Measurements from ENCODE around the gene STAT4. TPM values are rescaled to one million over a fixed set of nuclear protein-coding genes. Genes with fewer than 3 reads are reported as not detected.
A peak's percentile ranks its signal among the peaks of the same experiment; 100 is the strongest.
"Not testable (repeated sequence)": the region's sequence is repeated elsewhere in the genome, so short reads cannot be mapped to it uniquely, and the experiment has no call there.

Gene STAT4
- polyA plus RNA-seq, 3 donors from 2014 or later, result 80.6 to 143 (median 91.7) TPM

DNA sequence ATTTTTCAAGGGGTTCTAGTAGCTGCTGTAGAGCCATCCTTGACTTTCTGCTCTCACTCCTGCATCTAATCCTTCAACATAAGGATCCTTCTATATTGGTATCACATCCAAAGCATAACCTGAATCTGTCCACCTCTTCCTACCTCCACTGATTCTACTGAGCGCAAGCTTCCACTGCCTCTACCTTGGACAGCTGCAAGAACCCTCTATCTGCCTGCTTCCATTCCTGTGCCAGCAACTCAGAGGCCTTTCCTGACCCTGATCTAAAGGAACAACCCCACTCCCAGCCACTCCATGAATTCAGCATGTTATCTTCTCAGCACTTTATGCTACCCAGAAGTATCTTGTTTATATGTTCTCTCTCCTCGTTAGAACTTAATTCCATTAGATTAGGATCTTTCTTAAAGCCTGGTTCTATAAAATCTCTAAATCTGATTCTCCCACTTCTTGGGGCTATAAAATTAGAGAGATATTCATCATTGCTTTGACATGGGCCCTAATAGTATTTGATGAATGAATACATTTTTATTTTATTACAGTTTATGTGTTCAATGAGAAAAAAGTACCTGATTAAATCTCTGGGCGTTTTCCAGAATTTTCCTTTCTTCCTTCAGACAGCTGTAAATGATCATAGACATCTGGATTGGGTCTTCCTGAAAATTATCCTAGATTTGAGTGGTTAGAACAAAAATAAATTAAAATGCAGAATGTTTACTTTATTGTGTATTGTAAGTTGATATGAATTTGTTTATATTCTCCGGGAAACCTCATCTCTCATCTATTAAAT, 143.6 kb downstream of the STAT4 start:
- Mint-ChIP-seq H3K9me3 (peaks cover 0 to 2% (median 0%) of the 10 kb centered on the region in 6 donors), H3K36me3 (peaks cover 32 to 67% (median 56%) of the 10 kb centered on the region in 3 donors), H3K27me3 (ENCODE audit: low read depth in 3 of 3) (peaks cover 0 to 3% (median 0%) of the 10 kb centered on the region in 3 donors), H3K4me1 (peaks cover 18 to 78% of the 10 kb centered on the region in 2 donors), H3K4me3 (no peak overlapping the region), H3K27ac (peak overlapping the region in 4 of 6 donors; percentile 5 to 77 (median 67))
- no peak for DNase-seq

DNA sequence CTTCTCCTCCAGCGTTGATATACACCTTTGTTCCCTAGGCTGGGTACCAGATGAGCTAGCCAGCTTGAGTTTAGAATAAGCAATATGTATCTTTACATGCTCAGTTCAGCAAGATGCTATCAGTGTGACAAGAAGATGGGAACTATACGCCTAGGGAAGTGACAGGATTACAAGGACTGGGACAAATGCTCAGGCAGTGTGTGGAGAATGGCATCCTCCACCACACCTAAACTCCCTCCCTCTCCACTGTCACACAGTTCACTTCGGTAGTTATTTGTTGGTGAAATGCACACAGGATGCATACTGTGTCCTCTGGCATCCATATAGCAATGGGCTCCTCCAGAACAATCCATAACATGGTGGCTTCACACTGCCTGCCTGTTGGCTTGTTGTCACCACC, 144.5 kb downstream of the STAT4 start:
- H3K27me3 Mint-ChIP-seq (ENCODE audit: low read depth in 3 of 3), result peaks cover 0 to 3% (median 0%) of the 10 kb centered on the region in 3 donors
- H3K9me3 Mint-ChIP-seq, result peaks cover 0 to 2% (median 0%) of the 10 kb centered on the region in 6 donors
- peak overlapping the region in 1 of 6 donors; percentile 43 for H3K27ac Mint-ChIP-seq
- DNase-seq, result no peak
- H3K4me3 Mint-ChIP-seq, result no peak overlapping the region
- H3K36me3 Mint-ChIP-seq, result peaks cover 34 to 74% (median 56%) of the 10 kb centered on the region in 3 donors
- peaks cover 18 to 75% of the 10 kb centered on the region in 2 donors for H3K4me1 Mint-ChIP-seq

DNA sequence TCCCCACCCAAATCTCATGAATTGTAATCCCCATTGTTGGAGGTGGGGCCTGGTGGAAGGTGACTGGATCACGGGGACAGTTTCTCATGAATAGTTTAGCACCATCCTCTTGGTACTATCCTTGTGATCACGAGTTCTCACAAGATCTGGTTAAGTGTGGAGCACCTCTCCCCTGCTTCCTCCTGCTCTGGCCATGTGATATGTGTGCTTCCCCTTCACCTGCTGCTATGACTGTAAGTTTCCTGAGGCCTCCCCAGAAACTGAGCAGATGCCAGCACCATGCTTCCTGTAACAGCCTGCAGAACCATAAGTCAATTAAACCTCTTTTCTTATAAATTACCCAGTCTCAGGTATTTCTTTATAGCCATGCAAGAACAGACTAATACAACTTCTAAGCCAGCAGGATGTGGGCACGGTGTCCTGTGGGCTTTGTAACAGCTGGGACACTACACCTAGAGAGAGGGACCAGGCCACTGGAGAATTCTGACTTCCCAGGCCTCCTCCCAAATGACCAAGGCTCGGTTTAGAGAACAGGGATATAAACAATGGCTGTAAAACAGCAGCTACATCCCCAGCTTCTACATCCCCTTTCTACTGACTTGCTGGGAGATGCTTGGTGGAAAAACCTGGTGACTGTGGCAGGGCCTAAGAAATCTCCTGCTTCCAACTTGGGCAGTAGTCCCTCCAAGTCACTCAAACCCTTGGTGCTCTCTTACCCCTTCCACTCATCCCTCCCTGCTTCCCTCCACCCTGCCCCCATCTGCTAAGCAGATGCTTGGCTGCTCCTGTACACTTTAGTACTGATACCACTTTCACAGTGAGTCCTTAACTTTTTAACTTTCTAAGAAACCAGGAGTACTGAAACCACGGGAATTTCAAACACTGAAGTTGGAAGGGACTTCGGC, 147.1 kb downstream of the STAT4 start:
- H3K4me1 Mint-ChIP-seq, result peaks cover 16 to 72% of the 10 kb centered on the region in 2 donors
- DNase-seq, result no peak
- H3K4me3 Mint-ChIP-seq, result no peak overlapping the region
- H3K27me3 Mint-ChIP-seq (ENCODE audit: low read depth in 3 of 3), result peaks cover 0 to 4% (median 0%) of the 10 kb centered on the region in 3 donors
- H3K36me3 Mint-ChIP-seq, result peaks cover 48 to 87% (median 69%) of the 10 kb centered on the region in 3 donors
- H3K27ac Mint-ChIP-seq, result peak overlapping the region; percentile 17 to 78 (median 40)
- peaks cover 0 to 2% (median 0%) of the 10 kb centered on the region in 6 donors for H3K9me3 Mint-ChIP-seq

DNA sequence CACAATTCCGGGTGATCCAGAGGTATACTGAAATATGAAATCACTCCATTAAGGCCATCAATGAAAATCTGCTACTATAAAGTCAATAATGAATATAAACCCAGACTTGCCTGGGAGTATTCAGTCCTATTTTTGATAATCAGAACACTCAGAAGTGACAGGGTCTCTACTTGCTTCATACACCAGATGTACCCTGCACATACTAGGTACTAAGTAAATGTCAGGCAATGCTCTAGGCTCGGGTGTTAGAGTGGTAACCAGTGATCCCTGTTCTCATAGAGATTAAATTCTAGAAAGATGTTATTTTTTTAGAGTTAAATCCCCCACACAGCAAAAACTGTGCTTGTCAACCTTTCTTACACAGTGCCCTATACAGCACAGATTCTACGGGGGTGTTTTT, 149.2 kb downstream of the STAT4 start:
- Mint-ChIP-seq H3K4me3 (no peak overlapping the region), H3K27me3 (ENCODE audit: low read depth in 3 of 3) (peaks cover 0 to 2% (median 0%) of the 10 kb centered on the region in 3 donors), H3K9me3 (no peaks in the 10 kb centered on the region), H3K36me3 (peaks cover 56 to 84% (median 65%) of the 10 kb centered on the region in 3 donors), H3K4me1 (peaks cover 9 to 51% of the 10 kb centered on the region in 2 donors), H3K27ac (peak overlapping the region in 1 of 6 donors; percentile 51)
- DNase-seq, result no peak

DNA sequence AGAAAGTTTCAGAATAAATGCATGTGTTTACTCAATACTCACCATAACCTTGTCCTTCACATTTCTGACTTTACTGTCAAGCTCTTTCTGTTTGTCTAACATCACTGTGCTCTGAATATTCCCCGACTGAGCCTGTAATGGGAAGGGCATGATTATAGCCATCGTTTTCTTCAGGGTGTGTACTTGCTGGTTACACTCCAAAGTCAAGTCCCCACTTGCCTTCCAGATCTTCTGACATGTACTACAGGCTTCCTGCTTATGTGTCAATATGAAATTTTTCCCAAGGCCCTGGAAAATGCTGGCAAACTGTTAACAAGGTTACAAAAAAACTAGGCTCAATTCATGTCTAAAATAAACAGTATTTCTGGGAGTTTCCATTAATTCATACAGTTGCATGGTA, 149.8 kb downstream of the STAT4 start:
- Mint-ChIP-seq H3K27ac (peak overlapping the region in 5 of 6 donors; percentile 27 to 82 (median 50)), H3K9me3 (no peaks in the 10 kb centered on the region), H3K4me3 (no peak overlapping the region), H3K27me3 (ENCODE audit: low read depth in 3 of 3) (peaks cover 0 to 2% (median 0%) of the 10 kb centered on the region in 3 donors), H3K36me3 (peaks cover 61 to 84% (median 66%) of the 10 kb centered on the region in 3 donors), H3K4me1 (peaks cover 9 to 51% of the 10 kb centered on the region in 2 donors)
- no peak for DNase-seq

DNA sequence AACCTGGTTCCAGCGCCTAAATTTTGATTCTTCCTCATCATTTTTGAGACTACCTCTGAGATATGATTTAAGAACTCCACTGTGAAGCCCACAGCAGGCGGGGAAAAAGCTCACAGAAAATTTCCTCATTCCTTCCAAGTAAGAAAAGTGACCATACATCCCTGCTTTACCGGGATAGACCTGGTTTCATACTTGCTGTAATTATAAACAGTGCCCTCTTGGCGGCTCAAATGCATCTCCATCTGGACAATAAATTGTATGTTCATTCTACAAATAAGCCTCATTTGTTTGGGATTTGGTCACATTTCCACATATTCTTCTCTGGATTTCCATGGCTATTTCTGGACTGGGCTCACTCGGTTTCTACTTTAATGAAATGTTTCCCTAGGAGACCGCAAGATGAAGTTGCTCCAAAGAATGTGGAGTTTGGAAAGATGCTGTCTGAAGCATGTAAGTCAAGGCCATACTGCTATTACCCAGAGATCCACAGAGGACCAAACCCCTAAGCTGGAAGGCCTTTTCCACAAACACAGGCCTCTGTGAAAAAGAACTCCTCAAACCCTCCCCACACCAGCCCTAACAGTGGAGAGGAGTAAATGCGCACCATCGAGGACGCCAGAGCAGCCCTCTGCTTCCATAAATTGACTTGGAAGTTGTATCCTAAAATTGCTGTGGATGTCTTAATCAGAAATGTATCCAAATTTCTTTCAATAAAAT, 150.7 kb downstream of the STAT4 start:
- Mint-ChIP-seq H3K4me3 (no peak overlapping the region), H3K27ac (peak overlapping the region in 5 of 6 donors; percentile 27 to 57 (median 45)), H3K4me1 (peaks cover 12 to 53% of the 10 kb centered on the region in 2 donors), H3K9me3 (no peaks in the 10 kb centered on the region), H3K36me3 (peaks cover 67 to 92% (median 69%) of the 10 kb centered on the region in 3 donors), H3K27me3 (ENCODE audit: low read depth in 3 of 3) (peaks cover 0 to 2% (median 0%) of the 10 kb centered on the region in 3 donors)
- DNase-seq, result no peak

DNA sequence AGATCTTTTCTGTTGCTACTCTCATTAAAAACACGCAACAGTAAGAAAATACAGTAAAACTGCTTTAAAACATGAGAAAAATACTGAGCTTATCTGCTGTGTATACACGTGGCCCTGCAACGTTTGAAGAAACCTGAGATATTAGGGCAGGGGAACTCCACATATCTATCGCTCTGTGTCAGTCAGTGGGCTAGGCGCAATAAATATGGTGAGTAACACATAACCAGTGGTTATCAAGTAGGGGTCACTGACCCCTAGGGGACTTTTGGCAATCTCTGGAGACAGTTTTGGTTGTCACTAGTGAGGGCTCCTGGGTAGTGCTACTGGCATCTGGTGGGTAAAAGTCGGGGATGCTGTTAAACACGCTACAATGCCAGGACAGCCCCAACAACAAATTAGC, 151.7 kb downstream of the STAT4 start:
- peaks cover 0 to 7% (median 0%) of the 10 kb centered on the region in 3 donors for H3K27me3 Mint-ChIP-seq (ENCODE audit: low read depth in 3 of 3)
- H3K4me3 Mint-ChIP-seq, result no peak overlapping the region
- H3K4me1 Mint-ChIP-seq, result peaks cover 11 to 44% of the 10 kb centered on the region in 2 donors
- no peaks in the 10 kb centered on the region for H3K9me3 Mint-ChIP-seq
- DNase-seq, result peak in 2 of 3 donors; percentile 12 to 21
- H3K36me3 Mint-ChIP-seq, result peaks cover 63 to 88% (median 65%) of the 10 kb centered on the region in 3 donors
- peak overlapping the region; percentile 24 to 66 (median 50) for H3K27ac Mint-ChIP-seq

DNA sequence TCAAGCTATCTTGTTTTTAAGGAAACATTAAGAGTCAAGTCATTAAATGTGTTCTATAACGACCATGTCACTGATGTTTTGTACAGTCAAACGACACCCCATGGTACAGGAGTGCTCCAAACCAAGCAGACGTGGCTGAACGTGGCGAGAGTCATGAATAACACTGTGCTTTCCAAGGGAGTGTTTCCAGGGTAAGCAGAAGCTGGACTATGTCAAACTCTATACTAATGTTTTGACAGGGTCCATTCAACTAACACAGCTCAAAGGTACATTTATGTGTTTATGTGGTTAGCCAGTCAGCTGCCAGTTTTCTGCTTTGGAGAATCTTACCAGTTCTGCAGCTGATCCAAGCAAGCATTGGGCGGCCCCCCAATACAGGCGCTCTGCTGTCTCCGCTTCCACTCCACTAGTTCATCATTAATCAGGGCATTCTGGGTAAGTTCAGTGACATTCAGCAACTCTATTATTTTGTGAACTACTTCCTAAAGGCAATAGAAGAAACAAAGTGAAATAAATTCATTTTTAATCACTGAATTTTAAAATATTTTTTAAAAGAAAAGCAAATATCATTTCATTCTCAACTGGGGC, 153.2 kb downstream of the STAT4 start:
- H3K27me3 Mint-ChIP-seq (ENCODE audit: low read depth in 3 of 3), result peaks cover 0 to 8% (median 0%) of the 10 kb centered on the region in 3 donors
- no peaks in the 10 kb centered on the region for H3K9me3 Mint-ChIP-seq
- H3K36me3 Mint-ChIP-seq, result peaks cover 61 to 86% (median 66%) of the 10 kb centered on the region in 3 donors
- H3K4me3 Mint-ChIP-seq, result no peak overlapping the region
- H3K4me1 Mint-ChIP-seq, result peaks cover 13 to 37% of the 10 kb centered on the region in 2 donors
- peak overlapping the region in 3 of 6 donors; percentile 4 to 30 (median 29) for H3K27ac Mint-ChIP-seq
- no peak for DNase-seq

DNA sequence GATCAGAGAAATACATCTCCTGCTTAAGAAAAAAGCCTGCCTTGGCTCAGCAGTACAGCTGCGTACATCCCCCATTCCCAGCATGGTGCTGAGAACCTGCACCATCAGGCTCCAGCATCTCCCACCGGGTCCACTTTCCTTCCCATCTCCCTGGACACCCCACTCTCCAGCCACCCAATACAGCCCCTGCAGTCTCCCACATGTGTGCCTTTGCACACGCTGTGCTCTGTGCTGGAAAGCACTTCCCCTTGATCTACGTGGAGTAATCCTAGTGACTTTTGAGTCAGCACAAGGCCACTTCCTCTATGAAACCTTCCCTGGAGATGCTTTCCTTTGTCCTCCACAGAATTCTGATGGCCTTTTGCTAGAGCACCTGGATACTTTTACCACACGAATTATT, 153.8 kb downstream of the STAT4 start:
- no peak overlapping the region for H3K4me3 Mint-ChIP-seq
- DNase-seq, result no peak
- H3K36me3 Mint-ChIP-seq, result peaks cover 57 to 84% (median 68%) of the 10 kb centered on the region in 3 donors
- no peaks in the 10 kb centered on the region for H3K9me3 Mint-ChIP-seq
- H3K27ac Mint-ChIP-seq, result peak overlapping the region in 5 of 6 donors; percentile 29 to 65 (median 46)
- H3K27me3 Mint-ChIP-seq (ENCODE audit: low read depth in 3 of 3), result peaks cover 0 to 8% (median 0%) of the 10 kb centered on the region in 3 donors
- H3K4me1 Mint-ChIP-seq, result peaks cover 13 to 31% of the 10 kb centered on the region in 2 donors

DNA sequence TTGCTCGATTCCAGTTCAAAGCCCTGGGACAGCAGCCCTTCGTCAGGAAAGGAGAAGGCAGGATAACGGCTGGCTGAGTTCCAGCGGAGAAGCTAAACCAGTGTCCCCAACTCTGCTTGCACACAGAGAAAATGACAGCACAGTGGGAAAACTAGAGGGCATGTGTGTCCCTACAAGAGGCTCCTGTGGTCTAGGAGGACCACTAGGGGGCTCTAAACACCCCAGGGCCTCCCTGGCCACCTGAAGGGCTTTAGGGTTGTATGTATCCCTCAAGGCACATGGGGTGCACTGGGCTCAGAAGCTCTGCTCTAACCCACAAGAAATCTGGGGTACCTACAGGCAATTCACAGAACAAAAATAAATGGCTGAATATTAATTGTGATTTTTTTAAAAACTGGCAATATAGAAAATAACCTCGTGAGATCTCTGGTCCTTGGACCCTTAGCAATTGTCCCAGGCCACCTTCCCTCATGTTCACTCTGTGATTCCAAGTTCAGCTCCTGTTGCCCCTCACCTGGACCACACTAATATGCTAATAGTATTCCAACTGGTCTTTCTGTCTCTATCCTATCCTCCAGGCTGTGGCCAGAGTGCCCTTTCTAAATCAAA, 154.4 kb downstream of the STAT4 start:
- H3K27me3 Mint-ChIP-seq (ENCODE audit: low read depth in 3 of 3), result peaks cover 0 to 8% (median 0%) of the 10 kb centered on the region in 3 donors
- H3K27ac Mint-ChIP-seq, result peak overlapping the region in 5 of 6 donors; percentile 4 to 55 (median 34)
- peak in 2 of 3 donors; percentile 43 to 49 for DNase-seq

DNA sequence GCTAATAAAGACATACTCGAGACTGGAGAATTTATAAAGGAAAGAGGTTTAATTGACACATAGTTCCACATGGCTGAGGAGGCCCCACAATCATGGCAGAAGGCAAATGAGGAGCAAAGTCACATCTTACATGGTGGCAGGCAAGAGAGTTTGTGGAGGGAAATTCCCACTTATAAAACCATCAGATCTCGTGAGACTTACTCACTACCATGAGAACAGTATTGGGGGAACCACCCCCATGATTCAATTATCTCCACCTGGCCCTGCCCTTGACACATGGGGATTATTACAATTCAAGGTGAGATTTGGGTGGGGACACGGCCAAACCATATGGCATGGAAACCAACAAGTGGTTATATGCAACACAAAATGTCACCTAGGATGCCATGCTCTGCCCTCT, 155.5 kb downstream of the STAT4 start:
- H3K9me3 Mint-ChIP-seq; H3K4me3 Mint-ChIP-seq; DNase-seq; H3K27me3 Mint-ChIP-seq (ENCODE audit: low read depth in 3 of 3): not testable (repeated sequence)
- peaks cover 13 to 25% of the 10 kb centered on the region in 2 donors for H3K4me1 Mint-ChIP-seq
- peak overlapping the region in 5 of 6 donors; percentile 6 to 66 (median 34) for H3K27ac Mint-ChIP-seq
- peaks cover 57 to 81% (median 62%) of the 10 kb centered on the region in 3 donors for H3K36me3 Mint-ChIP-seq

More for the DNA sequence above, 154.4 kb downstream of the STAT4 start:
- H3K4me3 Mint-ChIP-seq, result no peak overlapping the region
- H3K9me3 Mint-ChIP-seq, result no peaks in the 10 kb centered on the region
- H3K36me3 Mint-ChIP-seq, result peaks cover 57 to 82% (median 69%) of the 10 kb centered on the region in 3 donors
- H3K4me1 Mint-ChIP-seq, result peaks cover 13 to 30% of the 10 kb centered on the region in 2 donors

DNA sequence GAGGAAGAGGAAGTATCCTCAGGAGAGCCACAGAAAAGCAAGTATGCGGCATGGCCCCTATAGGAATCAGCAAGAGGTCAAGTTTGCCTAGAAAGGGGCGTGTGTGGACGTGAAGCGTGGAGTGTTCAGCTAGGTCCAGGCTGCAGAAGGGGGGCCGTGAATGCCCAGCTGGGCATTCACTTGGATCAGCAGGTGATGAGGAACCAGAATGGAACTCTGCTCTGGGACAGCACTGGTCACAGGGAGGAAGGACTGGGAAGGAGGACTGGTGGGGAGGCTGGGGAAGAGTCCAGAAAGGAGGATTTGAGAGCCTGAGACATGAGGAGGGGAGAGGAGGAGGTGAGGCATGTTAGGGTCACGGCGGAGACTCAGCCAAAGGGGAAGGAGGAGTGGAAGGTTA, 156.6 kb downstream of the STAT4 start:
- peaks cover 46 to 78% (median 60%) of the 10 kb centered on the region in 3 donors for H3K36me3 Mint-ChIP-seq
- no peak for DNase-seq
- peaks cover 9 to 17% of the 10 kb centered on the region in 2 donors for H3K4me1 Mint-ChIP-seq
- H3K9me3 Mint-ChIP-seq, result no peaks in the 10 kb centered on the region
- peaks cover 0 to 6% (median 0%) of the 10 kb centered on the region in 3 donors for H3K27me3 Mint-ChIP-seq (ENCODE audit: low read depth in 3 of 3)
- H3K4me3 Mint-ChIP-seq, result no peak overlapping the region
- H3K27ac Mint-ChIP-seq, result peak overlapping the region in 3 of 6 donors; percentile 10 to 72 (median 12)
